Liver (tissue), 3 donors: Measurements from ENCODE around the gene C5.

Source experiments
- FOXA1 ChIP-seq: IDR thresholded peaks from 2 replicates; pipeline ENCODE4 v1.6.1; 2016; ENCODE audit warnings: antibody characterized with exemption
- HNF4G ChIP-seq: IDR thresholded peaks from 2 replicates; pipeline ENCODE4 v1.6.1; 2016; ENCODE audit warnings: antibody characterized with exemption
- JUND ChIP-seq, 2 donors: IDR thresholded peaks; 2 replicates each; pipeline ENCODE4 v1.6.1; 2016; ENCODE audit warnings: antibody characterized with exemption in 2 of 2
- MAX ChIP-seq: IDR thresholded peaks from 2 replicates; pipeline ENCODE4 v1.6.1; 2016; ENCODE audit warnings: antibody characterized with exemption
- RAD21 ChIP-seq, 2 donors: IDR thresholded peaks; 2 replicates each; pipeline ENCODE4 v1.6.1; 2016; ENCODE audit warnings: antibody characterized with exemption in 2 of 2, mild to moderate bottlenecking in 2 of 2
- REST ChIP-seq: IDR thresholded peaks from 2 replicates; pipeline ENCODE4 v1.6.1; 2016; ENCODE audit warnings: antibody characterized with exemption, mild to moderate bottlenecking
- SP1 ChIP-seq: IDR thresholded peaks from 2 replicates; pipeline ENCODE4 v1.6.1; 2018; ENCODE audit warnings: antibody characterized with exemption, mild to moderate bottlenecking
- TAF1 ChIP-seq: conservative IDR thresholded peaks from 2 replicates; pipeline ENCODE4 v1.6.1; 2016; ENCODE audit warnings: antibody characterized with exemption, mild to moderate bottlenecking
- YY1 ChIP-seq: IDR thresholded peaks from 2 replicates; pipeline ENCODE4 v1.6.1; 2016; ENCODE audit warnings: antibody characterized with exemption, mild to moderate bottlenecking
- ZBTB33 ChIP-seq: IDR thresholded peaks from 2 replicates; pipeline ENCODE4 v1.6.1; 2016; ENCODE audit warnings: antibody characterized with exemption
- TF ChIP-seq, protein P1 (sequence below): fragments of 150-350 bp; IDR thresholded peaks from 2 replicates; pipeline ENCODE4 v1.5.1; 2017; ENCODE audit warnings: improper control_type of control experiment, low read depth, low read length; ENCODE audit not compliant: missing input control
- TF ChIP-seq, protein P2 (sequence below): IDR thresholded peaks from 2 replicates; pipeline ENCODE4 v1.6.1; 2016; ENCODE audit warnings: antibody characterized with exemption
- donor health status: healthy.
- donor health status: healthy.

DNA sequence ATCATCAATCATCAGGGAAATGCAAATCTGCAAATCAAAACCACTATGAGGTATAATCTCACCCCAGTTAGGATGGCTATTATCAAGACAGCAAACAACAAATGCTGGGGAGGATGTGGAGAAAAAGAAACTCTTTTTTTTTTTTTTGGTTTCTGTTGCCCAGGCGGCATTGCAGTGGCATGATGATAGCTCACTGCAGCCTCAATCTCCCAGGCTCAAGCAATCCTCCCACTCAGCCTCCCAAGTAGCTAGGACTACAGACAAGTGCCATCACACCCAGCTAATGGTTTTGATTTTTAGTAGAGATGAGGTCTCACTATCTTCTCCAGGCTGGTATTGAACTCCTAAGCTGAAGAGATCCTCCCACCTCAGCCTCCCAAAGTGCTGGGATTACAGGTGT is 19.3 kb upstream of the C5 start:
- TF ChIP-seq, protein P1, sequence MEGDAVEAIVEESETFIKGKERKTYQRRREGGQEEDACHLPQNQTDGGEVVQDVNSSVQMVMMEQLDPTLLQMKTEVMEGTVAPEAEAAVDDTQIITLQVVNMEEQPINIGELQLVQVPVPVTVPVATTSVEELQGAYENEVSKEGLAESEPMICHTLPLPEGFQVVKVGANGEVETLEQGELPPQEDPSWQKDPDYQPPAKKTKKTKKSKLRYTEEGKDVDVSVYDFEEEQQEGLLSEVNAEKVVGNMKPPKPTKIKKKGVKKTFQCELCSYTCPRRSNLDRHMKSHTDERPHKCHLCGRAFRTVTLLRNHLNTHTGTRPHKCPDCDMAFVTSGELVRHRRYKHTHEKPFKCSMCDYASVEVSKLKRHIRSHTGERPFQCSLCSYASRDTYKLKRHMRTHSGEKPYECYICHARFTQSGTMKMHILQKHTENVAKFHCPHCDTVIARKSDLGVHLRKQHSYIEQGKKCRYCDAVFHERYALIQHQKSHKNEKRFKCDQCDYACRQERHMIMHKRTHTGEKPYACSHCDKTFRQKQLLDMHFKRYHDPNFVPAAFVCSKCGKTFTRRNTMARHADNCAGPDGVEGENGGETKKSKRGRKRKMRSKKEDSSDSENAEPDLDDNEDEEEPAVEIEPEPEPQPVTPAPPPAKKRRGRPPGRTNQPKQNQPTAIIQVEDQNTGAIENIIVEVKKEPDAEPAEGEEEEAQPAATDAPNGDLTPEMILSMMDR, result no peak
- TF ChIP-seq TAF1 (no peak), FOXA1 (no peak), RAD21 (IDR thresholded peaks at IDR 0.05) (no peak), ZBTB33 (no peak), YY1 (no peak), JUND (IDR thresholded peaks at IDR 0.05) (no peak), REST (no peak), HNF4G (no peak), MAX (no peak), SP1 (no peak)
- TF ChIP-seq, protein P2, sequence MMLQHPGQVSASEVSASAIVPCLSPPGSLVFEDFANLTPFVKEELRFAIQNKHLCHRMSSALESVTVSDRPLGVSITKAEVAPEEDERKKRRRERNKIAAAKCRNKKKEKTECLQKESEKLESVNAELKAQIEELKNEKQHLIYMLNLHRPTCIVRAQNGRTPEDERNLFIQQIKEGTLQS, result no peak
